RWPE2 (cell line): ENCODE results near the gene CD109.
"Not testable (repeated sequence)": the region's sequence is repeated elsewhere in the genome, so short reads cannot be mapped to it uniquely, and the experiment has no call there.

Source experiments
- ATAC-seq: fragments of 200-7000 bp; cut with Tn5 transposase; 3 replicates; pipeline ENCODE4 v1.9.1; 2021; ENCODE audit warnings: low read depth
- DNase-seq: peaks from one replicate; pipeline ENCODE4 v3.0.0-alpha.2; 2020; ENCODE audit warnings: low spot score
- H3K27ac ChIP-seq: fragments of 450-650 bp; 2 replicates; pipeline ENCODE4 v1.5.1; 2017; ENCODE audit warnings: mild to moderate bottlenecking; ENCODE audit not compliant: poor library complexity, severe bottlenecking
- H3K27me3 ChIP-seq: fragments of 250-450 bp; sonication (Bioruptor Pico); 2 replicates; pipeline ENCODE4 v1.5.1; 2021; ENCODE audit warnings: mild to moderate bottlenecking, moderate library complexity; ENCODE audit not compliant: insufficient read depth, poor library complexity, severe bottlenecking
- H3K36me3 ChIP-seq: fragments of 250-450 bp; sonication (Bioruptor Pico); 2 replicates; pipeline ENCODE4 v1.5.1; 2020; ENCODE audit warnings: low read depth, mild to moderate bottlenecking, moderate library complexity
- H3K4me1 ChIP-seq: fragments of 250-450 bp; sonication (Bioruptor Pico); 2 replicates; pipeline ENCODE4 v1.5.1; 2021; ENCODE audit warnings: mild to moderate bottlenecking, moderate library complexity; ENCODE audit not compliant: insufficient read depth, poor library complexity, severe bottlenecking
- H3K4me3 ChIP-seq: fragments of 250-450 bp; sonication (Bioruptor Pico); 2 replicates; pipeline ENCODE4 v1.5.1; 2021; ENCODE audit warnings: mild to moderate bottlenecking, moderate library complexity; ENCODE audit not compliant: severe bottlenecking
- H3K9me3 ChIP-seq: fragments of 250-450 bp; sonication (Bioruptor Pico); 2 replicates; pipeline ENCODE4 v1.5.1; 2021; ENCODE audit warnings: mild to moderate bottlenecking, moderate library complexity; ENCODE audit not compliant: severe bottlenecking
- CTCF ChIP-seq: fragments of 450-650 bp; IDR thresholded peaks from one replicate; pipeline ENCODE4 v1.5.1; 2017; ENCODE audit warnings: mild to moderate bottlenecking, moderate library complexity; ENCODE audit not compliant: poor library complexity, severe bottlenecking

The CD109 gene

GRCh38 chr6:73803562-73804241 lies 107.7 kb downstream of the CD109 start:
- Histone ChIP-seq H3K27me3 (no peaks in the 10 kb centered on the region), H3K27ac (peak overlapping the region; percentile 59), H3K9me3 (no peaks in the 10 kb centered on the region), H3K36me3 (peaks cover 61% of the 10 kb centered on the region), H3K4me1 (peaks cover 12% of the 10 kb centered on the region), H3K4me3 (no peak overlapping the region)
- TF ChIP-seq CTCF, result peak; percentile 54
- DNase-seq (no peak), ATAC-seq (peak; percentile 90)

- not testable (repeated sequence) for ATAC-seq, H3K27me3 ChIP-seq, H3K27ac ChIP-seq, DNase-seq, H3K9me3 ChIP-seq, H3K4me3 ChIP-seq
- Histone ChIP-seq H3K4me1 (peaks cover 12% of the 10 kb centered on the region), H3K36me3 (peaks cover 63% of the 10 kb centered on the region)
These were observed 109.2 kb downstream of the CD109 start for GRCh38 chr6:73805221-73805620.

GRCh38 chr6:73805982-73806381 lies 110.0 kb downstream of the CD109 start:
- not testable (repeated sequence) for H3K27me3 ChIP-seq, H3K4me3 ChIP-seq, H3K9me3 ChIP-seq, ATAC-seq, DNase-seq, H3K27ac ChIP-seq
- H3K4me1 ChIP-seq, result peaks cover 12% of the 10 kb centered on the region
- H3K36me3 ChIP-seq, result peaks cover 61% of the 10 kb centered on the region

- ATAC-seq (no peak), DNase-seq (no peak)
- Histone ChIP-seq H3K27me3 (no peaks in the 10 kb centered on the region), H3K4me1 (no peaks in the 10 kb centered on the region), H3K9me3 (no peaks in the 10 kb centered on the region), H3K27ac (no peak overlapping the region), H3K36me3 (peaks cover 77% of the 10 kb centered on the region), H3K4me3 (no peak overlapping the region)
- no peak for TF ChIP-seq CTCF
These were observed 115.7 kb downstream of the CD109 start for GRCh38 chr6:73811706-73812105.

GRCh38 chr6:73817253-73817652 lies 121.2 kb downstream of the CD109 start:
- ATAC-seq, result no peak
- Histone ChIP-seq H3K36me3 (peaks cover 86% of the 10 kb centered on the region), H3K9me3 (no peaks in the 10 kb centered on the region), H3K4me1 (no peaks in the 10 kb centered on the region), H3K4me3 (no peak overlapping the region), H3K27me3 (no peaks in the 10 kb centered on the region), H3K27ac (no peak overlapping the region)
- no peak for DNase-seq
- no peak for TF ChIP-seq CTCF

GRCh38 chr6:73823046-73823735 lies 127.2 kb downstream of the CD109 start:
- H3K4me3 ChIP-seq, result no peak overlapping the region
- H3K9me3 ChIP-seq, result no peaks in the 10 kb centered on the region
- DNase-seq, result no peak
- no peak for ATAC-seq
- H3K4me1 ChIP-seq, result no peaks in the 10 kb centered on the region
- H3K27ac ChIP-seq, result no peak overlapping the region
- TF ChIP-seq CTCF, result no peak
- H3K36me3 ChIP-seq, result peaks cover 55% of the 10 kb centered on the region
- H3K27me3 ChIP-seq, result no peaks in the 10 kb centered on the region
